GM12874 (cell line): ENCODE results near the gene HRAS.

Source experiments
- TF ChIP-seq, protein P1 (sequence below): IDR thresholded peaks from 2 replicates; pipeline ENCODE4 v1.5.1; 2011; ENCODE audit warnings: low read depth, mild to moderate bottlenecking, control low read depth, low read length, moderate library complexity; ENCODE audit not compliant: insufficient read depth

Gene HRAS

DNA sequence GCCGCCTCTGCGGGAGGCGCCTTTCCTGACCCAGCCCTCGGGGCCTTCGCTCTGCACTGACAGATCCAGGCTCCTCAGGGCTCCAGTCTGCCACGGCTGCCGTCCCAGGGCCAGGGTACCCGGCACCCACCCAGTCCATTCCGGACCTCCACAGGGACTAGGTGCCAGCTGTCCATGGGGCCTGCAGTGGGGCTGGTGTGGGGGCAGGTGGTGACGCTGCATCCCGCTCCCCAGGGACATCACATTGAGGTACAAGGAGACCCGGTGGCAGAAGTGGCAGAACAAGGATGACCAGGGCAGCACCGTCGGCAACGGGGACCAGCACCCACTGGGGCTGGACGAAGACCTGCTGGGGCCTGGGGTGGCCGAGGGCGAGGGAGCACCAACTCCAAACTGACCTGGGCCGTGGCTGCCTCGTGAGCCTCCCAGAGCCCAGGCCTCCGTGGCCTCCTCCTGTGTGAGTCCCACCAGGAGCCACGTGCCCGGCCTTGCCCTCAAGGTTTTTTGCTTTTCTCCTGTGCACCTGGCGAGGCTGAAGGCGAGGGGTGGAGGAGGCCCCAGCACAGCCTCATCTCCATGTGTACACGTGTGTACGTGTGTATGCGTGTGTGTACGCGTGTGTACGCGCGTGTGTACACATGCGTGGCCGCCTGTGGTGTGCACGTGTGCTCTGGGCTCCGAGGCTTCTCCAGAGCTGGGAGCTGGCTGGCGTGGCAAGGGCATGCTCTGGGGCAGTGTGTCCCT, 45.0 kb downstream of the HRAS start:
- TF ChIP-seq, protein P1, sequence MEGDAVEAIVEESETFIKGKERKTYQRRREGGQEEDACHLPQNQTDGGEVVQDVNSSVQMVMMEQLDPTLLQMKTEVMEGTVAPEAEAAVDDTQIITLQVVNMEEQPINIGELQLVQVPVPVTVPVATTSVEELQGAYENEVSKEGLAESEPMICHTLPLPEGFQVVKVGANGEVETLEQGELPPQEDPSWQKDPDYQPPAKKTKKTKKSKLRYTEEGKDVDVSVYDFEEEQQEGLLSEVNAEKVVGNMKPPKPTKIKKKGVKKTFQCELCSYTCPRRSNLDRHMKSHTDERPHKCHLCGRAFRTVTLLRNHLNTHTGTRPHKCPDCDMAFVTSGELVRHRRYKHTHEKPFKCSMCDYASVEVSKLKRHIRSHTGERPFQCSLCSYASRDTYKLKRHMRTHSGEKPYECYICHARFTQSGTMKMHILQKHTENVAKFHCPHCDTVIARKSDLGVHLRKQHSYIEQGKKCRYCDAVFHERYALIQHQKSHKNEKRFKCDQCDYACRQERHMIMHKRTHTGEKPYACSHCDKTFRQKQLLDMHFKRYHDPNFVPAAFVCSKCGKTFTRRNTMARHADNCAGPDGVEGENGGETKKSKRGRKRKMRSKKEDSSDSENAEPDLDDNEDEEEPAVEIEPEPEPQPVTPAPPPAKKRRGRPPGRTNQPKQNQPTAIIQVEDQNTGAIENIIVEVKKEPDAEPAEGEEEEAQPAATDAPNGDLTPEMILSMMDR: no peak

DNA sequence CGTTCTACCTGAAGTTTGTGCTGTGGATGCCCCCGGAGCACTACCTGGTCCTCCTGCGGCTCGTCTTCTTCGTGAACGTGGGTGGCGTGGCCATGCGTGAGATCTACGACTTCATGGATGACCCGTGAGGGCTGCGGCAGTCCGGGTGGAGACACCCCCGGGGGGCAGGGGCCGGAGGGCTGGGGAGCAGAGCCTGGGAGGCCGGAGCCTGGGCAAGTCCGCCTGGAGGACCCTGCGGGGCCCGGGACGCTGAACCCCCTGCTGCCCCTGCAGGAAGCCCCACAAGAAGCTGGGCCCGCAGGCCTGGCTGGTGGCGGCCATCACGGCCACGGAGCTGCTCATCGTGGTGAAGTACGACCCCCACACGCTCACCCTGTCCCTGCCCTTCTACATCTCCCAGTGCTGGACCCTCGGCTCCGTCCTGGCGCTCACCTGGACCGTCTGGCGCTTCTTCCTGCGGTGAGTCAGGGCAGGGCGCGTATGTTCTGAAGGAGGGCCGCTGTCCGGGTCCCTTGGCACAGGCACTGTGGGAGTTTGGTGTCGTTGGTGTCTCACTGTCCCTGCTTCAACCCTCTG, 45.7 kb downstream of the HRAS start:
- TF ChIP-seq, protein P1: no peak

DNA sequence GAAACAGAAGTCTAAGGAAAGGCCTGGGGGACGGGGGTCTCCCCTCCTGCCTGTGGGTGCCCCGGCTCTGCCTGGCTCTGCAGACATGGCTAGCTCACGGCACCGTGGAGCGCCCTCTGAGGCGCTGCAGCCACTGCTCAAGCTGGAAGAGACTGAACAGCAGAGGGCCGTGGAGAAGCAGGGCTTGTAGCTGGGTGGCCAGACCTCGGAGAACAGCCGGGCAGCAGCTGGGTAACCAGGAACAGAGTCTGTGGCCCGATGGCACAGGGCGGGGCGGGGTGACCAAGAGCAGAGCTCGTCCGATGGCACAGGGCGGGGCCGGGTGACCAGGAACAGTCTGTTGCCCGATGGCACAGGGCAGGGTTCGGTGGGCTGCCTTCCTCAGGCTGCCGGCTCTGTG, 46.4 kb downstream of the HRAS start:
- TF ChIP-seq, protein P1: no peak

DNA sequence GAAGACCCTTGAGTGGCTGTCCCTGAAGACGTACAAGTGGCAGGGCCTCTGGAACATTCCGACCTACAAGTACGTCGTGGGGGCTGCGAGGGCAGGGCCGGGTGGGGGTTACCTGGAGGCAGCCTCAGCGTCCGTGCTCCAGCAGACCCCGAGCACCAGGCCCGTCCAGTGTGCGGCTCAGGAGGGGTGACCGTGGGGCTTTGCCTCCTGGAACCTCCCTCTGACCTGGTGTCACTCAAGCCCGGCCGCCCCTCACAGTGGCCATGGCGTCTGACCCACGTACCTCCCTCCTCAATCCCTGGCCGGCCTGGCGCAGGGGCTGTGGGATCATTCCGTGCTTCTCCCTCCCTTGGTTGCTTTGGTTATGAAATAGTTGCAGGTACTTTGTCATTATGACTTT, 46.8 kb downstream of the HRAS start:
- TF ChIP-seq, protein P1: no peak

DNA sequence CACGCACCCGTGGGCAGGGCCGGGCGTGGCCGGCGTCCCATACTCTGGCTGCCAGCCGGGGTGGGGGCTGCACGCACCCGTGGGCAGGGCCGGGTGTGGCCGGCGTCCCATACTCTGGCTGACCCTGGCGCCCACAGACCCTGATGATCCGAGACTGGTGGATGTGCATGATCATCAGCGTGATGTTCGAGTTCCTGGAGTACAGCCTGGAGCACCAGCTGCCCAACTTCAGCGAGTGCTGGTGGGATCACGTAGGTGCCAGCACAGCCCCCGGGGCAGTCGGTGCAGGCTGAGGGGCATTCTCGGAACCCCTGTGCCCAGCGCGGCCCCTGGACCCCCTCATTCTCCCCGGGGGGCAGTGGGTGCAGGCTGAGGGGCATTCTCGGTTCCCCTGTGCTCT, 47.3 kb downstream of the HRAS start:
- TF ChIP-seq, protein P1: no peak

DNA sequence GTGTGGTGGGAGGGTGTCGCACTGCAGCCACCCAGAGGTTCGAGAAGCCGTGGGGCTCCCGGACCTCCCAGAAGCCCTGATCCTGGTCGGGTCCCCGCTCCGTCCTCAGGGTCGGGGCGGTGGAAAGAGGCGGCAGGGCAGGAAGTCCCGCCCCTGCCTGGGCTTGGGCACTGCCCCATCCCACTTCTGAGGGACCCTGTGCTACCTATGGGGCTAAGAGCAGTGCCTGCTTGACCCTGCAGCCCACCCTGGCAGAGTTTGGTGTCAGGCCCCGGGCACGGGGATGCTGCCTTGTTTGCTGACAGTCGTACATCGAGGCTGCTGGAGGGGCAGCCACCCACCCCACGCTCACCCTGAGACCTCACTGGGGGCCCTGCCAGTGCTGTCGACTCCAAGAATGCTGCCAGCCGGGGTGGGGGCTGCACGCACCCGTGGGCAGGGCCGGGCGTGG, 47.8 kb downstream of the HRAS start:
- TF ChIP-seq, protein P1: no peak

DNA sequence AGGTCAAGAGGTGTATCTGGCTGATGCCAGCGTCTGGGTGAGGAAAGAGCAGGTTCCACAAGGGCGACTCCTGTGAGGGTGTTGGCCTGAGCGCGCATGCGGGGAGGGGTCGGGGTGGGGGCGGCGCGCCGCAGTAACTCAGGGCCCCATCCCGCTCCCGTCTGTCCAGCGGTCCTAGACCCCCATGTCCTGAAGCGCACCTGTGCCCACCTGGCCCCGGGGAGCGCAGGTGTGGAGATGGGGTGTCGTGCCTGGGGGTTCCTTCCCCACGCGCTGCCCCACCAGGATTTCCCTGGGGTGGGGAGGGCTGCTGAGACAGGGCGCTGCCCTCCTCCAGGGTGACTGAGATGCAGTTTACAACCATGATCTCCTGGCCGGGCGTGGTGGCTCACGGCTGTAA, 49.2 kb downstream of the HRAS start:
- TF ChIP-seq, protein P1: no peak
